ENCODE data around the gene FLT3. TPM values are rescaled to one million over a fixed set of nuclear protein-coding genes. Genes with fewer than 3 reads are reported as not detected.

Gene FLT3
- total and polyA plus RNA-seq, 2 of the 13 experiments (the other 11 are each of a cell fraction or from before 2014, with no cell fraction given), result not detected

- intact Hi-C loops (cut with micrococcal nuclease; ENCODE audit: unreplicated experiment), result loop anchor here (1.0 to 2.0 kb wide), 4 partner anchors 24 to 598 kb away; no protein-coding TSS in a partner anchor
- in situ Hi-C loops (cut with HindIII; ENCODE audit: extremely low pct_ligation_motif_present, low pct_unique_long_range_greater_than_20kb), result loop anchor here (25.0 kb wide), 1 partner anchor 998 kb away; no protein-coding TSS in a partner anchor
- peaks cover 3 to 10% of the 10 kb centered on the region in 2 experiments; a peak in 2 of 5 replicates for H3K27me3 ChIP-seq (ENCODE audit: control insufficient read depth in 1 of 2, insufficient read depth in 2 of 2, low read length in 2 of 2)
- WGBS (ENCODE audit: low lambda C conversion rate), result 0% methylated on average over 7 of the region's 73 CpGs
- FAIRE-seq, result peak; percentile 96
- H3K36me3 ChIP-seq (replicated peaks in 1 of 2; ENCODE audit: control insufficient read depth in 1 of 2, insufficient read depth in 2 of 2, low read length in 2 of 2), result no peaks in the 10 kb centered on the region
- ATAC-seq, result peak; percentile 90
- BruUV-seq (replicated peaks), result TSS peak; percentile 81
- peak; percentile 97 for DNase-seq (ENCODE audit: low spot score)
- H3K4me1 ChIP-seq (ENCODE audit: insufficient read depth, low read length), result peaks cover 61% of the 10 kb centered on the region
- H3K9me3 ChIP-seq (ENCODE audit: low read length), result no peaks in the 10 kb centered on the region
- no peaks in the 10 kb centered on the region for H4K20me1 ChIP-seq (ENCODE audit: insufficient read depth, low read length)
- peak overlapping the region; percentile 98 for H3K27ac ChIP-seq (ENCODE audit: extremely low read length, insufficient read depth, low read length)
- no peak overlapping the region for H2AFZ ChIP-seq (ENCODE audit: low read length)
- H3K4me3 ChIP-seq (replicated peaks in 1 of 3; ENCODE audit: insufficient read depth in 1 of 3, low read depth in 2 of 3, low read length in 3 of 3), result peak overlapping the region; percentile 55 to 77 (median 77)
- no peaks in the 10 kb centered on the region for H3K79me2 ChIP-seq (ENCODE audit: insufficient read depth, low read length)
- CTCF ChIA-PET (ENCODE audit: low intra/inter-chr PET ratio, low total read pairs), result interaction anchor here (1.4 kb wide), 1 partner anchor 91 kb away, joined by 4 read pairs; no protein-coding TSS in a partner anchor
- H3K9ac ChIP-seq (ENCODE audit: insufficient read depth, low read depth, low read length), result peak overlapping the region; percentile 80
- POLR2A ChIA-PET, result interaction anchor here (0.6 to 2.4 kb wide), 10 partner anchors 15 to 969 kb away, joined by 3 to 9 read pairs (median 4); partner anchors contain the start of genes MTIF3 and PDX1
- H3K4me2 ChIP-seq (ENCODE audit: low read depth, low read length), result peak overlapping the region; percentile 89
- TF ChIP-seq ZNF205 (CRISPR knock-in tag; IDR thresholded peaks at IDR 0.05) (peak; percentile 87; the same call in 1 of the 2 replicates), ZKSCAN1 (IDR thresholded peaks at IDR 0.05; ENCODE audit: low read length) (no peak), KDM5B (CRISPR knock-in tag; IDR thresholded peaks at IDR 0.05; ENCODE audit: borderline replicate concordance) (peak; percentile 82; the same call in 1 of the 2 replicates), KAT8 (CRISPR knock-in tag; IDR thresholded peaks at IDR 0.05) (peak; percentile 75; the same call in 1 of the 2 replicates), MXD4 (CRISPR knock-in tag; IDR thresholded peaks at IDR 0.05) (peak; percentile 89), ZBED4 (CRISPR knock-in tag; IDR thresholded peaks at IDR 0.05; ENCODE audit: borderline replicate concordance) (peak; percentile 47; the same call in 1 of the 2 replicates), CEBPG (CRISPR knock-in tag; IDR thresholded peaks at IDR 0.05) (peak; percentile 79), MAF1 (CRISPR knock-in tag; IDR thresholded peaks at IDR 0.05; ENCODE audit: borderline replicate concordance) (no peak), MEIS2 (CRISPR knock-in tag; IDR thresholded peaks at IDR 0.05) (peak; percentile 88), TEF (CRISPR knock-in tag; IDR thresholded peaks at IDR 0.05) (no peak), ZNF598 (CRISPR knock-in tag; IDR thresholded peaks at IDR 0.05; ENCODE audit: borderline replicate concordance) (no peak), RXRB (CRISPR knock-in tag; IDR thresholded peaks at IDR 0.05; ENCODE audit: borderline replicate concordance) (peak; percentile 78), MYNN (CRISPR knock-in tag; IDR thresholded peaks at IDR 0.05; ENCODE audit: low read depth) (no peak), ZNF691 (CRISPR knock-in tag; IDR thresholded peaks at IDR 0.05; ENCODE audit: borderline replicate concordance, low read depth) (no peak), E2F2 (CRISPR knock-in tag; IDR thresholded peaks at IDR 0.05; ENCODE audit: borderline replicate concordance) (no peak)
Observed at GRCh38 chr13:27960362-27961226, 139.8 kb downstream of the FLT3 start.
